PFSK-1 (cell line): ENCODE data around the gene METTL8.

Experiments
- FOXP2 ChIP-seq: optimal IDR thresholded peaks from 2 replicates; pipeline ENCODE3; 2011; ENCODE audit warnings: borderline replicate concordance, control low read depth, inconsistent platforms; ENCODE audit not compliant: insufficient read depth; ENCODE audit errors: extremely low read length, extremely low read depth
- POLR2AphosphoS5 ChIP-seq: IDR thresholded peaks from 2 replicates; pipeline ENCODE4 v1.6.1; 2012; ENCODE audit warnings: low read depth, mild to moderate bottlenecking, control low read depth, low read length, moderate library complexity
- REST ChIP-seq, 2 experiments: IDR thresholded peaks; 2 replicates each; pipeline versions ENCODE4 v1.6.1 to v1.8.0; 2011 to 2012; ENCODE audit warnings: low read depth in 2 of 2, low read length in 2 of 2, control low read depth in 1 of 2, inconsistent platforms in 1 of 2, mild to moderate bottlenecking in 1 of 2, moderate library complexity in 1 of 2; ENCODE audit not compliant: insufficient read depth in 1 of 2
- SIN3A ChIP-seq: IDR thresholded peaks from 2 replicates; pipeline ENCODE4 v1.6.1; 2012; ENCODE audit warnings: mild to moderate bottlenecking, low read length, moderate library complexity, borderline replicate concordance; ENCODE audit not compliant: insufficient read depth
- TAF1 ChIP-seq: IDR thresholded peaks from 2 replicates; pipeline ENCODE4 v1.6.1; 2012; ENCODE audit warnings: low read length, control low read depth, borderline replicate concordance; ENCODE audit not compliant: insufficient read depth

METTL8 gene

DNA sequence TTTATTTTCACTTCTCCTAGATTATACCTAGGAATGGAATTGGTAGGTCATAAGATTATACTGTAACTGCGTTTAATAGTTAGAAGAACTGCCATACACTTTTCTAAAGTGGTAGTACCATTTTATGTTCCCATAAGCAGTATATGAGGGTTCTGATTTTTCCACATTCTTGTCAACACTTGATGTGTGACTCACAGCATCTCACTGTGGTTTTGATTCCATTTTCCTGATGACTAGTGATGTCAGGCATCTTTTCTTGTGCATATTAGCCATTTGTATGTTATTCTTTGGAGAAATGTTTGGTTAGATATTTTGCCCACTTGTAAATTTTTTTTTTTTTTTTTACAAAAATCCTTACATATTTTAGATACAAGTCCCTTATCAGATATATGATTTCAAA, 2.5 kb upstream of the METTL8 start:
- TF ChIP-seq TAF1: no peak
- TF ChIP-seq POLR2AphosphoS5: no peak
- TF ChIP-seq FOXP2: no peak
- TF ChIP-seq REST (IDR thresholded peaks at IDR 0.05; ENCODE audit: insufficient read depth in 1 of 2, low read depth in 2 of 2, low read length in 2 of 2): no peak
- no peak for TF ChIP-seq SIN3A

- TF ChIP-seq FOXP2: peak; percentile 39
- TF ChIP-seq SIN3A: 0 out of 2 replicates have a peak, but pooled peaks have one; percentile 33
- peak; percentile 73 for TF ChIP-seq POLR2AphosphoS5
- TF ChIP-seq TAF1: peak; percentile 58; the same call in 1 of the 2 replicates
- TF ChIP-seq REST (IDR thresholded peaks at IDR 0.05; ENCODE audit: insufficient read depth in 1 of 2, low read depth in 2 of 2, low read length in 2 of 2): no peak
Measured at GRCh38 chr2:171434013-171434989, 511 bp upstream of the METTL8 start, which contains the start of gene DCAF17. TSS of gene DCAF17 (plus strand) at chr2:171434226. CDS start at chr2:171434578, 352 bp downstream.

GRCh38 chr2:171432969-171433762, 624 bp downstream of the METTL8 start:
- TF ChIP-seq TAF1: no peak
- TF ChIP-seq SIN3A: no peak
- no peak for TF ChIP-seq FOXP2
- no peak for TF ChIP-seq REST (IDR thresholded peaks at IDR 0.05; ENCODE audit: insufficient read depth in 1 of 2, low read depth in 2 of 2, low read length in 2 of 2)
- no peak for TF ChIP-seq POLR2AphosphoS5

GRCh38 chr2:171432206-171432968, 1.4 kb downstream of the METTL8 start:
- TF ChIP-seq FOXP2 (no peak), SIN3A (no peak), POLR2AphosphoS5 (no peak)
